GM04504 (cell line): Measurements from ENCODE around the gene ANKMY1.
"Not testable (repeated sequence)": the region's sequence is repeated elsewhere in the genome, so short reads cannot be mapped to it uniquely, and the experiment has no call there.

Experiments
- DNase-seq: peaks from one replicate; pipeline ENCODE4 v3.0.0-alpha.2; 2012; ENCODE audit warnings: low read depth

Gene ANKMY1

GRCh38 chr2:240554767-240555493, 2.9 kb downstream of the ANKMY1 start:
- no peak for DNase-seq

GRCh38 chr2:240553956-240554480, 3.8 kb downstream of the ANKMY1 start:
- DNase-seq: no peak

- DNase-seq: no peak
Observed at GRCh38 chr2:240551811-240552210, 6.0 kb downstream of the ANKMY1 start.

- DNase-seq: no peak
Observed at GRCh38 chr2:240551288-240551687, 6.5 kb downstream of the ANKMY1 start.

GRCh38 chr2:240539906-240540305, 17.9 kb downstream of the ANKMY1 start:
- no peak for DNase-seq

- not testable (repeated sequence) for DNase-seq
Observed at GRCh38 chr2:240539101-240539500, 18.7 kb downstream of the ANKMY1 start.

- DNase-seq: no peak
Observed at GRCh38 chr2:240538031-240538780, 19.6 kb downstream of the ANKMY1 start.

- DNase-seq: no peak
Observed at GRCh38 chr2:240532031-240532775, 25.6 kb downstream of the ANKMY1 start.

GRCh38 chr2:240531038-240531437, 26.8 kb downstream of the ANKMY1 start:
- DNase-seq: no peak

- DNase-seq: no peak
Observed at GRCh38 chr2:240530181-240530580, 27.6 kb downstream of the ANKMY1 start.

- no peak for DNase-seq
Observed at GRCh38 chr2:240529344-240529999, 28.3 kb downstream of the ANKMY1 start.

- no peak for DNase-seq
Observed at GRCh38 chr2:240528406-240529040, 29.3 kb downstream of the ANKMY1 start.

- no peak for DNase-seq
Observed at GRCh38 chr2:240527153-240527750, 30.5 kb downstream of the ANKMY1 start.

GRCh38 chr2:240526521-240526920, 31.3 kb downstream of the ANKMY1 start:
- DNase-seq: no peak

GRCh38 chr2:240525802-240526201, 32.0 kb downstream of the ANKMY1 start:
- no peak for DNase-seq

GRCh38 chr2:240524963-240525718, 32.6 kb downstream of the ANKMY1 start:
- DNase-seq: no peak

- no peak for DNase-seq
Observed at GRCh38 chr2:240523451-240524281, 34.1 kb downstream of the ANKMY1 start.

- DNase-seq: no peak
Observed at GRCh38 chr2:240522406-240522805, 35.4 kb downstream of the ANKMY1 start.

GRCh38 chr2:240521885-240522284, 35.9 kb downstream of the ANKMY1 start:
- DNase-seq: not testable (repeated sequence)
